8988T (cell line): ENCODE data around the gene CLPSL1.
A peak's percentile ranks its signal among the peaks of the same experiment; 100 is the strongest.
"Not testable (repeated sequence)": the region's sequence is repeated elsewhere in the genome, so short reads cannot be mapped to it uniquely, and the experiment has no call there.

Experiments
- DNase-seq: peaks from one replicate; pipeline ENCODE4 v3.0.0; 2011

The CLPSL1 gene, protein sequence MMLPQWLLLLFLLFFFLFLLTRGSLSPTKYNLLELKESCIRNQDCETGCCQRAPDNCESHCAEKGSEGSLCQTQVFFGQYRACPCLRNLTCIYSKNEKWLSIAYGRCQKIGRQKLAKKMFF

GRCh38 chr6:35780719-35781118, at the start of gene CLPSL1:
Gene CLPSL1 (plus strand): TSS chr6:35781019. CDS start chr6:35781111, 92 bp downstream.
- DNase-seq = no peak

- peak; percentile 95 for DNase-seq
These were observed 49.4 kb upstream of the CLPSL1 start for GRCh38 chr6:35731414-35731735.

- peak; percentile 95 for DNase-seq
These were observed 48.9 kb upstream of the CLPSL1 start for GRCh38 chr6:35731736-35732532.

GRCh38 chr6:35733633-35734032, 47.2 kb upstream of the CLPSL1 start:
- DNase-seq = no peak

DNA sequence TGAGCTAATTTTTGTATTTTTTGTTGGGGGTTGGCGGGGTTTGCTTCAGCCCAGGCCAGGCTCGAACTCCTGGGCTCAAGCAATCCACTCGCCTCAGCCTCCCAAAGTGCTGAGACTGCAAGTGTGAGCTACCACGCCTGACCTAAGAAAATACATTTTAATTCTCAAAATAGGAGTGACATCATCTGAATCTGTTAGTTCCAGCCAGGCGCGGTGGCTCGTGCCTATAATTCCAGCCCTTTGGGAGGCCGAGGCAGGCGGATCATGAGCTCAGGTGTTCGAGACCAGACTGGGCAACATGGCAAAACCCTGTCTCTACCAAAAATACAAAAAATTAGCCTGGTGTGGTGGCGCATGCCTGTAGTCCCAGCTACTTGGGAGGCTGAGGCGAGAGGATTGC, 46.5 kb upstream of the CLPSL1 start:
- not testable (repeated sequence) for DNase-seq

- DNase-seq = no peak
These were observed 45.4 kb upstream of the CLPSL1 start for GRCh38 chr6:35735452-35735851.

- DNase-seq = peak; percentile 79
These were observed 44.4 kb upstream of the CLPSL1 start for GRCh38 chr6:35736253-35736894.

DNA sequence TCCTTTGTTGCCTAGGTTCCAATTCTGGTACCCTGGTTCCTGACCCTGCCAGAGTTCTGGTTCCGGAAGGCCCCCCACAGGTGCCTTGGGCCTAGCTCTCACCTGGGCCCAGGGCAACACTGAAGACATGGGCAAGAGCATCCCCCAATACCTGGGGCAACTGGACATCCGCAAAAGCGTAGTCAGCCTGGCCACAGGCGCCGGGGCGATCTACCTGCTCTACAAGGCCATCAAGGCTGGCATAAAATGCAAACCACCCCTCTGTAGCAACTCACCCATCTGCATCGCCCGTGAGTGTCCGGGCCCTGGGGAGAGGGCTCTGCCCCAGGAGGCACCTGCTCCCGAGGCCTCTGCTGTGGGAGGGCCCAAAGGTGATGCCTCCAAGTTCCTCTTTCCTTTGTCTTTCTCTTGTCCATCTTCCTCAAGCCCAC, 43.8 kb upstream of the CLPSL1 start, which contains the start of gene ARMC12:
TSS of gene ARMC12 (plus strand) at position 51 of the 431 bp plus-strand sequence. CDS start at position 128, 77 bp downstream.
- no peak for DNase-seq

- DNase-seq = no peak
These were observed 43.2 kb upstream of the CLPSL1 start for GRCh38 chr6:35737413-35738211.

GRCh38 chr6:35739645-35740524, 40.9 kb upstream of the CLPSL1 start:
- DNase-seq = no peak

- DNase-seq = no peak
These were observed 38.0 kb upstream of the CLPSL1 start for GRCh38 chr6:35742842-35743241.

GRCh38 chr6:35745509-35745908, 35.3 kb upstream of the CLPSL1 start:
- no peak for DNase-seq

DNA sequence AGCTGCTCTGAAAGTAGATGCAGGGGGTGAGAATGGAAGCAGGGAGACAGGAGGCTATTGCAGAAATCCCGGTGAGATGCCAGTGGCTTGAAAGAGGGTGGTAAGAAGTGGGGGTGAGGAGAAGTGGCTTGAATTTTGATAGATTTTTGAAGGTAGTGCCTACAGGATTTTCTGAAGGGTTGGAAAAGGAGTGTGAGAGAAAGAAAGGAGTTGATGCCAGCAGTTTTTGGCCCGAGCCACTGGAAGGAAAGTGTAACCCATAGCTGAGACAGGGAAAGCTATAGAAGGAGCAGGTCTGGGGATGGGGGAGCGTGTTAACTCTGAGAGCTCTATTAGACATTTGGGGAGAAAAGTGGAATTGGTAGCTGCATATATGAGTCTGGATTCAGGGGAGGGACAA, 34.3 kb upstream of the CLPSL1 start:
- DNase-seq = no peak

DNA sequence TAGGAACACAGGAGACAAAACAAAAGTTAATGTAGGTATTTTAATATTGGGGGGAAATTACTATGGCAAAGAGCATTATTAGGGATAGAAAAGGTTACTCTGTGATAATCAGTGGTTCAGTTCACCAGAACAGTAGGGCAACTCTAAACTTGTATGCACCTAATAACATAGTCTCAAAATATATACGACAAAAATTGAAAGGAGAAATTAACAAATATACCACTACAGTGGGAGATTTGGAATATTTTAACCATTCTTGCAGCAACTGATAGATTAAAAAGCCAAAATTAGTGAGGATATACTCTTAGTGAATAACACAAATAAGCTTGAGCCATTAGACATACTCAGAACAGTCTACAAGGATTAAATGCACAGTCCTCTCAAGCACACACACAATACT, 32.9 kb upstream of the CLPSL1 start:
- DNase-seq = no peak

DNA sequence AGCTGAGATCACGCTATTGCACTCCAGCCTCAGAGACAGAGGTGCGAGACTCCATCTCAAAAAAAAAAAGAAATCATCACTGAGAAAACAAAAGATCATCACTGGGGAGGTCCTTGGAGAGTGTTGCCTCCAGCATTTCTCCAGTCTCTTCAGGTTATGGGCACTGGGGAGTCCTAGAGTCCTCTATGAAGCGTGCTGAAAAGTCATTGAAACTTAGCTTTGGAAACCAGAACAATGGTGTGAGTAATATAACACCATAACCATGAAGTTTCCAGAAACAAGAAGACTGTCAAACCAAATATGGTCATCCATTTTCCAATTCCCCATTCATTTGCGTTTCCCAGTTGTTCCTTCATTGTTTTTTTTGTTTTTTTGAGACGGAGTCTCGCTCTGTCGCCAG, 30.3 kb upstream of the CLPSL1 start:
- DNase-seq = no peak

GRCh38 chr6:35751594-35751993, 29.2 kb upstream of the CLPSL1 start:
- DNase-seq = no peak

DNA sequence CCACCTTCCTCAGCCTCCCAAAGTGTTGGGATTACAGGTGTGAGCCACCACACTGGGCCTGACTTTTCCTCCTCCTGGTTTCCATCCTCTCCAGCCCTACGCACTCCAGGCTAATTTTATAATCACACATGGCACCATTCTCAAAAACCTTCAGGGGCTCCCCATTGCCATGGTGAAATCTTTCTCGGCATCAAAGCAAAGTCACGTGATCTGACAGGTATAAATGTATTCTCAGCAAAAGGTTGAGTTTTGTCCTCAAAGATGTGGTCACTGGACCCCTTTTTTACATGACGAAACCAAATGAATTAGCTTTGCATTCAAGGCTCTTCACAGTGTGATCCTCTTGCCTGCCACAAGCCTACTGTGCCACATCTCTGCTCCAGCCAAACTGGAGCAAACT, 28.5 kb upstream of the CLPSL1 start:
- no peak for DNase-seq

DNA sequence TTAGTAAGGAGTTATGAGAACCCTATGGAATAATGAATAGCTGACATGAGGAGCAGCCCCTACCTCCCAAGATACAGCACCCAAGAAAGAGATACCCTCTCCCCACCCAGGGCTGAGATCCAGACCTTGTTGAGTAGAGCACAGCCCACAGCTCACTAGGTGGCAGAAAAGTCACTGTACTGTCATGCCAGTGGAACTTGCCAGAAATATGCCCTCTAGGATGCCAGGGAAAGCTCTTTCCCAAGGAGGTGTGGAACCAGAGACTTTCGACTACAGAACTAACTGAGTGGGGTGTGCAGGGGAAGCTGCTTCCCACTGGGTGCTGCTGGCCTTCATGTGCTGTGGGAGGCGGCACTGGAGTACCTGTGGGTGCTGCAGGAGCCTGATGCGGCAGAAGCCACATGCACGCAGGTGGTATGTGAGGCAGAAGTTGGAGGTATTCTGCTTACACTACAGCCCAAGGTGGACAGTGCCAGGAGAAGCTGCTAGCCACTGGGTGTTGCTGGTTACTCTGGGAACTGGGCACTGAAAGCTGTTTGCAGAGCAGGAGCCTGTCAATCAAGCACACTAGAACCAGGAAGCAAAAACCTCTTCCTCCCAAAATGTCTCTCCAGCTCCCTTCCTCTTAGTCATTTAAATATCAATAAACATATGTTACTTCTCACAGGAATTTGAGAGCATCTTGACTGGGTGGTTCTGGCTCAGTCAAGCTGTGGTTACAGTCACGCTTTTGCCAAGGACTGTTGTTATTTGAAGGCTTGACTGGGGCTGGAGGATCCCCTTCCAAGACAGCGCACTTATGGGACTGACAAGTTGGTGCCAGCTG, 26.2 kb upstream of the CLPSL1 start:
- DNase-seq = no peak

DNA sequence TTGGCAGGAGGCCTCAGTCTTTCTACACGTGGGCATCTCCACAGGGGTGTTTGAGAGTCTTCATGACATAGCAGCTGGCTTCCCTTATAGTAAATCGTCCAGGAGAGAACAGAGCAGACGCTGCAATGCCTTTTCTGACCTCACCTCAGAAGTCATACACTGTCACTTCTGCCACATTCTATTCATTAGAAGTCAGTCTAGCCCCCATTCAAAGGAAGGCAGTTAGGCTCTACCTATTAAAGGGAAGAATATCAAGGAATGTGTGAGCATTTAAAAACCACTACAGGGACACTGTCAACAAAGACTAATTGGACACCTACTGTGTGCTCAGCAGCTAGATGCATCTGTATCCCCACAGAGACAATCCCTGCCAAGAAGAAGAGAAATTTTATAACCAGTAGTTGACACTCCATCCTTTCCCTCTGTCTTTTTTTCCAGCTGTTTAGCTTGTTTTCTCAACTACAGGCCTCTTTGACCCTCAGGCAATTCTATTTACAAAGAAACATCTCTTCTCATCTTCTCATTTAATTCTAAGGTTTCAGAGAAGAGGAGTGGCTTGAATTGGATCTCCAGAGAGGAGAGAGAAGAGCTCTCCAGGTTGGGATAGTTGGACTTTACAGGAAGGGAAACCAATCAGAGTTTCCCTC, 25.4 kb upstream of the CLPSL1 start:
- no peak for DNase-seq

- peak; percentile 48 for DNase-seq
These were observed 23.2 kb upstream of the CLPSL1 start for GRCh38 chr6:35757456-35758123.
